Thyroid gland (tissue), 4 donors: ENCODE measurements around the gene GOLGA1.

Experiments used
- POLR2A ChIP-seq, 2 donors: fragments of 450-650 bp; IDR thresholded peaks; one replicate each; pipeline ENCODE4 v1.6.1; 2017; ENCODE audit warnings: antibody characterized with exemption in 2 of 2, mild to moderate bottlenecking in 2 of 2, moderate library complexity in 1 of 2
- TF ChIP-seq, protein P1 (sequence below), 6 experiments: fragments of 200-600 bp in 3 of 6; fragments of 450-650 bp in 3 of 6; sonication (generic) in 3 of 6; IDR thresholded peaks; one replicate each; pipeline ENCODE4 v1.5.1; 2016 to 2019; ENCODE audit warnings: antibody characterized with exemption in 6 of 6, mild to moderate bottlenecking in 2 of 6, inconsistent platforms in 1 of 6, moderate library complexity in 1 of 6

DNA sequence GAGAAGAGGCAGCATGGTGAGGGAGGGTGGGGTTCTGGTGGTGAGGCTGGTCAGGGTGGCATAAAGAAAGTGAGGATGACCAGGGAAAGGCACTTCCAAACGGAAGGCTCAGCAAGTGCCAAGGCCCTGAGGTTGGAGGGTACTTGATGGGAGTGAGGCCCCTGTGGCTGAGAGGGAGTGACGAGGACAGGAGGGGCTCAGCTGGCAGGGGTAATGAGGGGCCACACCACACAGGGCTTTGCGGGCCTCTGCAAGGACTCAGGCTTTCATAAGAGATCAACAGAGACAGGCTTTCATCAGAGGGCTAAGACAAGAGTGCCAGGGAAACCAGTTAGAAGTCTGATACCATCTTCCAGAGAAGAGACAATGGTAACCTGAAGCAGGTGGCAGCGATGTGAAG lies 55.3 kb downstream of the GOLGA1 start:
- TF ChIP-seq, protein P1, sequence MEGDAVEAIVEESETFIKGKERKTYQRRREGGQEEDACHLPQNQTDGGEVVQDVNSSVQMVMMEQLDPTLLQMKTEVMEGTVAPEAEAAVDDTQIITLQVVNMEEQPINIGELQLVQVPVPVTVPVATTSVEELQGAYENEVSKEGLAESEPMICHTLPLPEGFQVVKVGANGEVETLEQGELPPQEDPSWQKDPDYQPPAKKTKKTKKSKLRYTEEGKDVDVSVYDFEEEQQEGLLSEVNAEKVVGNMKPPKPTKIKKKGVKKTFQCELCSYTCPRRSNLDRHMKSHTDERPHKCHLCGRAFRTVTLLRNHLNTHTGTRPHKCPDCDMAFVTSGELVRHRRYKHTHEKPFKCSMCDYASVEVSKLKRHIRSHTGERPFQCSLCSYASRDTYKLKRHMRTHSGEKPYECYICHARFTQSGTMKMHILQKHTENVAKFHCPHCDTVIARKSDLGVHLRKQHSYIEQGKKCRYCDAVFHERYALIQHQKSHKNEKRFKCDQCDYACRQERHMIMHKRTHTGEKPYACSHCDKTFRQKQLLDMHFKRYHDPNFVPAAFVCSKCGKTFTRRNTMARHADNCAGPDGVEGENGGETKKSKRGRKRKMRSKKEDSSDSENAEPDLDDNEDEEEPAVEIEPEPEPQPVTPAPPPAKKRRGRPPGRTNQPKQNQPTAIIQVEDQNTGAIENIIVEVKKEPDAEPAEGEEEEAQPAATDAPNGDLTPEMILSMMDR (IDR thresholded peaks at IDR 0.05), result no peak
- TF ChIP-seq POLR2A (IDR thresholded peaks at IDR 0.05), result no peak
